ENCODE results near the gene FIBCD1. TPM values are rescaled to one million over a fixed set of nuclear protein-coding genes. Genes with fewer than 3 reads are reported as not detected.

Gene FIBCD1
- polyA plus RNA-seq, 1 of the 3 experiments (the other 2 are of a cell fraction): 1.3 TPM

- Histone ChIP-seq H3K79me2 (ENCODE audit: insufficient read depth) (no peaks in the 10 kb centered on the region), H3F3A (replicated peaks; ENCODE audit: insufficient read depth) (no peaks in the 10 kb centered on the region), H3K27ac (ENCODE audit: low read depth in 2 of 2, low read length in 1 of 2) (no peak overlapping the region), H3K4me1 (ENCODE audit: control insufficient read depth in 1 of 2, insufficient read depth in 2 of 2, low read depth in 1 of 2, low read length in 1 of 2) (peaks cover 0 to 10% of the 10 kb centered on the region in 2 experiments; a peak in 1 of 4 replicates), H2AFZ (ENCODE audit: low read depth) (no peak overlapping the region), H3K9me3 (no peaks in the 10 kb centered on the region), H3K36me3 (replicated peaks in 1 of 2; ENCODE audit: control insufficient read depth in 1 of 2, insufficient read depth in 2 of 2, low read length in 1 of 2) (no peaks in the 10 kb centered on the region), H3K27me3 (ENCODE audit: insufficient read depth) (peaks cover 49% of the 10 kb centered on the region), H3K4me2 (no peak overlapping the region), H3K4me3 (ENCODE audit: low read depth in 2 of 2, low read length in 1 of 2) (no peak overlapping the region), H3K9me2 (no peaks in the 10 kb centered on the region), H3K9ac (no peak overlapping the region), H4K20me1 (ENCODE audit: insufficient read depth) (0 out of 2 replicates have a peak, but pooled peaks cover 6% of the 10 kb centered on the region)
- ChIA-PET POLR2A (interaction anchor here (0.6 kb wide), 1 partner anchor 386 kb away, joined by 4 read pairs; no protein-coding TSS in a partner anchor), CTCF (interaction anchor here (0.8 to 2.8 kb wide), 13 partner anchors 10 to 175 kb away, joined by 3 to 17 read pairs (median 5); no protein-coding TSS in a partner anchor)
- TF ChIP-seq FOSL2 (IDR thresholded peaks at IDR 0.05; ENCODE audit: borderline replicate concordance, low read depth): no peak
- TF ChIP-seq CTCF (IDR thresholded peaks at IDR 0.05): no peak
- TF ChIP-seq FOXM1 (IDR thresholded peaks at IDR 0.05; ENCODE audit: low read depth): no peak
- TF ChIP-seq RXRA (IDR thresholded peaks at IDR 0.05; ENCODE audit: borderline replicate concordance, low read depth): no peak
- TF ChIP-seq USF2 (IDR thresholded peaks at IDR 0.05; ENCODE audit: borderline replicate concordance, low read depth, low read length): no peak
- no peak for TF ChIP-seq USF1 (IDR thresholded peaks at IDR 0.05; ENCODE audit: borderline replicate concordance, low read depth)
- no peak for TF ChIP-seq JUND (IDR thresholded peaks at IDR 0.05)
- no peak for TF ChIP-seq GATA2 (CRISPR knock-in tag; IDR thresholded peaks at IDR 0.05)
- TF ChIP-seq MXI1 (IDR thresholded peaks at IDR 0.05; ENCODE audit: low read depth, low read length): no peak
- DNase-seq: no peak
- WGBS (ENCODE audit: low lambda C conversion rate): 46% methylated on average over 10 of the region's 10 CpGs
Observed at GRCh38 chr9:130942679-130943078, 3.6 kb upstream of the FIBCD1 start.

- peaks cover 0 to 10% of the 10 kb centered on the region in 2 experiments; a peak in 1 of 4 replicates for H3K4me1 ChIP-seq (ENCODE audit: control insufficient read depth in 1 of 2, insufficient read depth in 2 of 2, low read depth in 1 of 2, low read length in 1 of 2)
- H3K79me2 ChIP-seq (ENCODE audit: insufficient read depth): no peaks in the 10 kb centered on the region
- DNase-seq: no peak
- no peaks in the 10 kb centered on the region for H3K36me3 ChIP-seq (replicated peaks in 1 of 2; ENCODE audit: control insufficient read depth in 1 of 2, insufficient read depth in 2 of 2, low read length in 1 of 2)
- POLR2A ChIA-PET: no interaction called here
- no peak overlapping the region for H3K4me2 ChIP-seq
- no peak for TF ChIP-seq POLR2AphosphoS5 (IDR thresholded peaks at IDR 0.05; ENCODE audit: low read depth, low read length)
- no peak for TF ChIP-seq USF1 (IDR thresholded peaks at IDR 0.05; ENCODE audit: borderline replicate concordance, low read depth)
- TF ChIP-seq TEAD4 (IDR thresholded peaks at IDR 0.05; ENCODE audit: borderline replicate concordance, insufficient read depth): no peak
- 32% methylated on average over 6 of the region's 6 CpGs for WGBS (ENCODE audit: low lambda C conversion rate)
- no peaks in the 10 kb centered on the region for H3K9me2 ChIP-seq
- H3K9ac ChIP-seq: no peak overlapping the region
- no peak overlapping the region for H3K4me3 ChIP-seq (ENCODE audit: low read depth in 2 of 2, low read length in 1 of 2)
- no peaks in the 10 kb centered on the region for H3K9me3 ChIP-seq
- CTCF ChIA-PET: interaction anchor here (0.6 to 2.8 kb wide), 19 partner anchors 9 to 269 kb away, joined by 3 to 17 read pairs (median 4); no protein-coding TSS in a partner anchor
- peaks cover 4% of the 10 kb centered on the region for H3F3A ChIP-seq (replicated peaks; ENCODE audit: insufficient read depth)
- H3K27me3 ChIP-seq (ENCODE audit: insufficient read depth): peaks cover 49% of the 10 kb centered on the region
- 0 out of 2 replicates have a peak, but pooled peaks cover 6% of the 10 kb centered on the region for H4K20me1 ChIP-seq (ENCODE audit: insufficient read depth)
- H2AFZ ChIP-seq (ENCODE audit: low read depth): no peak overlapping the region
- no peak overlapping the region for H3K27ac ChIP-seq (ENCODE audit: low read depth in 2 of 2, low read length in 1 of 2)
Observed at GRCh38 chr9:130942084-130942483, 3.0 kb upstream of the FIBCD1 start.
